B cell (primary cell): ENCODE measurements around the gene PRELID3B. TPM values are rescaled to one million over a fixed set of nuclear protein-coding genes. Genes with fewer than 3 reads are reported as not detected.

Source experiments
- ATAC-seq: fragments of 200-7000 bp; cut with Tn5 transposase; one replicate; pipeline ENCODE4 v1.10.0; 2021; ENCODE audit warnings: low read depth, mild to moderate bottlenecking, moderate number of reproducible peaks, moderate library complexity
- CTCF ChIA-PET: fragments of 350-600 bp; sonication (Branson Sonifier 250); formaldehyde crosslinking; loops from one replicate; lab custom pipeline; 2021; ENCODE audit warnings: antibody characterized with exemption, inconsistent platforms; lab: Charles Lee
- POLR2A ChIA-PET: fragments of 350-600 bp; sonication (Branson Sonifier 250); formaldehyde crosslinking; loops from one replicate; lab custom pipeline; 2021; ENCODE audit warnings: antibody characterized with exemption; lab: Charles Lee
- DNase-seq: peaks from one replicate; pipeline ENCODE4 v3.0.0; 2013
- H2AFZ ChIP-seq: 2 replicates; pipeline ENCODE4 v1.6.1; 2012; ENCODE audit warnings: mild to moderate bottlenecking, low read depth, low read length; ENCODE audit not compliant: insufficient read depth, poor library complexity, severe bottlenecking
- H3K27ac ChIP-seq, 2 donors: 1 replicate in 1 of 2; 2 replicates in 1 of 2; pipeline ENCODE4 v1.5.1; 2012 to 2013; ENCODE audit warnings: low read length in 2 of 2, mild to moderate bottlenecking in 2 of 2, moderate library complexity in 1 of 2
- H3K27me3 ChIP-seq, 4 experiments: fragments of 200-600 bp in 1 of 4; sonication (generic) in 1 of 4; replicated peaks in 1 of 4; 1 replicate in 2 of 4; 2 replicates in 2 of 4; pipeline versions ENCODE4 v1.6.1 to v1.7.0; 2013 to 2016; ENCODE audit warnings: low read length in 3 of 4, mild to moderate bottlenecking in 2 of 4, mixed read lengths in 1 of 4, moderate library complexity in 1 of 4; ENCODE audit not compliant: insufficient read depth in 4 of 4, control insufficient read depth in 3 of 4; ENCODE audit errors: control extremely low read depth in 1 of 4
- H3K36me3 ChIP-seq, 2 experiments: replicated peaks in 1 of 2; 1 replicate in 1 of 2; 2 replicates in 1 of 2; pipeline versions ENCODE4 v1.6.1 to v1.7.1; 2013; ENCODE audit warnings: low read length in 1 of 2; ENCODE audit not compliant: insufficient read depth in 2 of 2, control insufficient read depth in 1 of 2; ENCODE audit errors: control extremely low read depth in 1 of 2, extremely low read depth in 1 of 2
- H3K4me1 ChIP-seq, 2 donors: fragments of 200-600 bp in 1 of 2; sonication (generic) in 1 of 2; 1 replicate in 1 of 2; 2 replicates in 1 of 2; pipeline versions ENCODE4 v1.5.1 to v1.6.1; 2013 to 2017; ENCODE audit warnings: low read length in 2 of 2; ENCODE audit not compliant: control insufficient read depth in 2 of 2, insufficient read depth in 2 of 2
- H3K4me2 ChIP-seq: replicated peaks from 2 replicates; pipeline ENCODE3; 2012; ENCODE audit warnings: mild to moderate bottlenecking, low read depth, low read length; ENCODE audit not compliant: poor library complexity, severe bottlenecking
- H3K4me3 ChIP-seq, 5 experiments: fragments of 200-600 bp in 1 of 5; sonication (generic) in 1 of 5; 1 replicate in 3 of 5; 2 replicates in 2 of 5; pipeline versions ENCODE4 v1.5.1 to v1.7.0; 2011 to 2016; ENCODE audit warnings: low read length in 4 of 5, mild to moderate bottlenecking in 4 of 5, low read depth in 2 of 5, control low read depth in 1 of 5, moderate library complexity in 1 of 5; ENCODE audit not compliant: insufficient read depth in 1 of 5; ENCODE audit errors: control extremely low read depth in 1 of 5, extremely low read depth in 1 of 5
- H3K79me2 ChIP-seq: fragments of 200-600 bp; sonication (generic); one replicate; pipeline ENCODE4 v1.6.0; 2016; ENCODE audit warnings: low read length; ENCODE audit not compliant: control insufficient read depth, insufficient read depth
- H3K9ac ChIP-seq: fragments of 200-600 bp; sonication (generic); 2 replicates; pipeline ENCODE4 v1.6.1; 2017; ENCODE audit warnings: mild to moderate bottlenecking, low read length, moderate library complexity
- H3K9me3 ChIP-seq, 3 donors: one replicate each; pipeline versions ENCODE4 v1.6.1 to v1.7.1; 2013; ENCODE audit warnings: low read length in 2 of 3; ENCODE audit not compliant: control insufficient read depth in 2 of 3, insufficient read depth in 1 of 3; ENCODE audit errors: control extremely low read depth in 1 of 3
- H4K20me1 ChIP-seq: 2 replicates; pipeline ENCODE4 v1.6.0; 2012; ENCODE audit warnings: mild to moderate bottlenecking, low read length; ENCODE audit not compliant: insufficient read depth, control insufficient read depth, poor library complexity, severe bottlenecking
- H3K27ac Mint-ChIP-seq: one replicate; pipeline ENCODE4 v1.8.0; 2021; ENCODE audit warnings: mixed read lengths
- H3K27me3 Mint-ChIP-seq: one replicate; pipeline ENCODE4 v1.8.0; 2021; ENCODE audit warnings: mixed read lengths
- H3K4me1 Mint-ChIP-seq: one replicate; pipeline ENCODE4 v1.8.0; 2021; ENCODE audit warnings: mixed read lengths
- H3K4me3 Mint-ChIP-seq: one replicate; pipeline ENCODE4 v1.8.0; 2021; ENCODE audit warnings: mixed read lengths
- H3K9me3 Mint-ChIP-seq: one replicate; pipeline ENCODE4 v1.8.0; 2022; ENCODE audit warnings: mixed read lengths; ENCODE audit not compliant: insufficient read depth
- EZH2 ChIP-seq: IDR thresholded peaks from 2 replicates; pipeline ENCODE4 v1.6.1; 2012; ENCODE audit warnings: borderline replicate concordance, low read depth, mild to moderate bottlenecking, moderate library complexity, low read length; ENCODE audit not compliant: insufficient read depth, poor library complexity, severe bottlenecking
- WGBS: methylation state at CpG from one replicate; pipeline ENCODE4 v1.1.5; 2013; ENCODE audit warnings: missing lambda C conversion rate; ENCODE audit not compliant: insufficient coverage; 5-methylcytosine and 5-hydroxymethylcytosine counted together
- intact Hi-C: fragments of 100-400 bp; cut with micrococcal nuclease; formaldehyde crosslinking; loops from one replicate; pipeline ENCODE4 v1.10.0; 2022
- polyA plus RNA-seq: library from polyadenylated mRNA; depleted of rRNA; stranded (reverse); fragments of >200 nt; gene quantifications from 2 replicates; pipeline ENCODE4 v1.2.3, GENCODE V29; 2012
- total RNA-seq, 2 donors: library from RNA; stranded (reverse); fragments of 120-200 nt in 1 of 2; gene quantifications; 1 replicate in 1 of 2; 2 replicates in 1 of 2; pipeline versions ENCODE4 v1.2.3 to v1.2.4, GENCODE V29; 2013 to 2022
- TF ChIP-seq, protein P1 (sequence below): fragments of 200-600 bp; IDR thresholded peaks from one replicate; pipeline ENCODE4 v1.8.0; 2022; ENCODE audit warnings: antibody characterized with exemption, mild to moderate bottlenecking

Gene PRELID3B
- total and polyA plus RNA-seq, 2 donors (not counting 1 experiment from before 2014, with no cell fraction given), result 24.1 to 46.8 TPM

DNA sequence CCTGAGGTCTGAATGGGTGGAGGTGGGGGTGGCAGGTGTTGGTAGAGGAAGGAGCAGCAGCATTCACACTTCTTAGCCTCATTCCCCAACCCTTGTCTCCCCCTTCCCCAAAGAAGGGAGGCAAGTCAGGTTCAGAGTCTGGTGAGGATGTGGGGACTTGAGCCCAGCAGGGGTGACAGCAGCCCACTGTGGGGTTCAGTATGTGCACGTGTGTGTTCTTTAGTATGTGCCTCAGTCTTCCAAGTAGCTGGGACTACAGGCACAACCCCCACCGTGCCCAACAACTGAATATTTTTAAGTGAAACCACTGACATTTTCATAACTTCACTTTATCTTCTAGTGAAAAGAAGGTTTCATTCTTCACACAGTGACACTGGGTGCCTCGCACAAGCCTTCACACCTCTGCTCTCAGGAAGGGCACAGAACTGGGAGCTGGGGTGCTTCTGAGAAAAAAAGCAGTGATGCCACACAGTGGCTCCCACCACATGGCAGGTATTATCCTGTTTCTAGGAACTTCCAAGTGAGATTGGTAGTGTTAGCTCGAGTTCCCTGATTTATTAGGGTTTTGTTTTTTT, 33.4 kb upstream of the PRELID3B start:
- Histone ChIP-seq H3K27me3 (peaks cover 0 to 9% (median 1%) of the 10 kb centered on the region in 4 experiments), H3K27ac (no peak overlapping the region), H3K4me2 (no peak overlapping the region), H3K9me3 (no peaks in the 10 kb centered on the region), H3K9ac (no peak overlapping the region), H3K79me2 (no peaks in the 10 kb centered on the region), H3K36me3 (no peaks in the 10 kb centered on the region), H3K4me1 (peaks cover 9 to 13% of the 10 kb centered on the region in 2 donors), H3K4me3 (no peak overlapping the region), H4K20me1 (no peaks in the 10 kb centered on the region), H2AFZ (no peak overlapping the region)
- DNase-seq, result no peak
- no peak overlapping the region for H3K4me3 Mint-ChIP-seq
- H3K4me1 Mint-ChIP-seq, result peaks cover 19% of the 10 kb centered on the region
- 80% methylated on average over 2 of the region's 4 CpGs for WGBS
- H3K27me3 Mint-ChIP-seq, result peaks cover 26% of the 10 kb centered on the region
- ChIA-PET CTCF (interaction anchor here (1.0 kb wide), 1 partner anchor 26 kb away, joined by 4 read pairs; no protein-coding TSS in a partner anchor), POLR2A (no interaction called here)
- no peak overlapping the region for H3K27ac Mint-ChIP-seq
- no peaks in the 10 kb centered on the region for H3K9me3 Mint-ChIP-seq
- TF ChIP-seq, protein P1, sequence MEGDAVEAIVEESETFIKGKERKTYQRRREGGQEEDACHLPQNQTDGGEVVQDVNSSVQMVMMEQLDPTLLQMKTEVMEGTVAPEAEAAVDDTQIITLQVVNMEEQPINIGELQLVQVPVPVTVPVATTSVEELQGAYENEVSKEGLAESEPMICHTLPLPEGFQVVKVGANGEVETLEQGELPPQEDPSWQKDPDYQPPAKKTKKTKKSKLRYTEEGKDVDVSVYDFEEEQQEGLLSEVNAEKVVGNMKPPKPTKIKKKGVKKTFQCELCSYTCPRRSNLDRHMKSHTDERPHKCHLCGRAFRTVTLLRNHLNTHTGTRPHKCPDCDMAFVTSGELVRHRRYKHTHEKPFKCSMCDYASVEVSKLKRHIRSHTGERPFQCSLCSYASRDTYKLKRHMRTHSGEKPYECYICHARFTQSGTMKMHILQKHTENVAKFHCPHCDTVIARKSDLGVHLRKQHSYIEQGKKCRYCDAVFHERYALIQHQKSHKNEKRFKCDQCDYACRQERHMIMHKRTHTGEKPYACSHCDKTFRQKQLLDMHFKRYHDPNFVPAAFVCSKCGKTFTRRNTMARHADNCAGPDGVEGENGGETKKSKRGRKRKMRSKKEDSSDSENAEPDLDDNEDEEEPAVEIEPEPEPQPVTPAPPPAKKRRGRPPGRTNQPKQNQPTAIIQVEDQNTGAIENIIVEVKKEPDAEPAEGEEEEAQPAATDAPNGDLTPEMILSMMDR, result no peak
- TF ChIP-seq EZH2, result no peak
- no peak for ATAC-seq
- intact Hi-C loops, result no loop called here

DNA sequence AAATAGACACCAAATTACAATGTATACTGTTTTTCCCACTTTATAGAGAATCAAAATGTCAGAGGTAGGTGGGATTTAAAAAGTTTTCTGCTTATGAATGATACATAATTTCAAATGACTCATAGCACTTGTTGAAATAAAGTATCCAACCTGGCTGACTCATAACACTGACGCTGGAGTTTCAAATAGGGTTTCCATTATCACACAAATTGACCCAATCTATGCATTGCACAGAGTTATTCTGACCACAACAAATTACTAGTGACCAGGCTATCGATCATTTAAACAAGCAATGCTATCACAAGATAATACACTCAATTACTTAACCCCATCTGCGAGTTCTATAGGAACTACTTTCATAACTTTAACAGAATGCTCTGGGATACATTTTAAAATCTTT, 31.9 kb upstream of the PRELID3B start:
- 25% methylated on average over 2 of the region's 3 CpGs for WGBS
- Mint-ChIP-seq H3K27me3 (peaks cover 23% of the 10 kb centered on the region), H3K4me3 (no peak overlapping the region), H3K4me1 (peaks cover 21% of the 10 kb centered on the region), H3K27ac (no peak overlapping the region), H3K9me3 (no peaks in the 10 kb centered on the region)
- H3K9ac ChIP-seq, result no peak overlapping the region
- no peak overlapping the region for H3K27ac ChIP-seq
- TF ChIP-seq, protein P1, result no peak
- no peak for TF ChIP-seq EZH2
- no peak overlapping the region for H3K4me2 ChIP-seq
- H3K4me1 ChIP-seq, result peaks cover 13 to 16% of the 10 kb centered on the region in 2 donors
- CTCF ChIA-PET, result no interaction called here
- no peak overlapping the region for H2AFZ ChIP-seq
- no peaks in the 10 kb centered on the region for H4K20me1 ChIP-seq
- no peaks in the 10 kb centered on the region for H3K36me3 ChIP-seq
- no peaks in the 10 kb centered on the region for H3K79me2 ChIP-seq
- no peaks in the 10 kb centered on the region for H3K9me3 ChIP-seq
- intact Hi-C loops, result no loop called here
- no peak for ATAC-seq
- POLR2A ChIA-PET, result no interaction called here
- DNase-seq, result no peak
- no peak overlapping the region for H3K4me3 ChIP-seq
- peaks cover 0 to 9% (median 1%) of the 10 kb centered on the region in 4 experiments for H3K27me3 ChIP-seq
